ENCODE results near the gene NRF1. TPM values are rescaled to one million over a fixed set of nuclear protein-coding genes. Genes with fewer than 3 reads are reported as not detected.

The NRF1 gene
- total and polyA plus RNA-seq, 2 of the 8 experiments (the other 6 are each of a cell fraction or from before 2014, with no cell fraction given): 18.2 to 21.4 TPM

DNA sequence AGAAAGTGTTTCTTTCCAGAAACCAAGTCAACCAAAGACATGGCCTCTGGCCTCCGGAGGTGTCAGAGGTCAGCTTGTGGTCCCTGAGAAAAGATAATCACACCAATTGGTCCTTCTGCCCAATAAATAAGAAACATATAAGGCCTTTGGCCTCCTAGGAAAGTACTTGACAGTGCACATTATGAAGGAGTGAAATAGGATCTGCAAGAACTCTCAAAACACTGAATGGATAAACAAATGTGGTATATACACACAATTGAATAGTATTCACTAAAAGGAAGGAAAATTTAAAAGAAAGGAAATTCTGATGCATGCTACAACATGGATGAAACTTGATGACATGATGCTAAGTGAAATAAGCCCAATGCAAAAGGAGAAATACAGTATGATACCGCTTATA lies 35.4 kb upstream of the NRF1 start:
- H3K9me3 ChIP-seq (ENCODE audit: insufficient read depth in 2 of 2, low read depth in 1 of 2, low read length in 1 of 2): peaks cover 3 to 11% of the 10 kb centered on the region in 2 experiments; a peak in 1 of 4 replicates
- no peak for TF ChIP-seq RXRA (IDR thresholded peaks at IDR 0.05; ENCODE audit: insufficient read depth, low read depth, low read length)

More for the DNA sequence above, 35.4 kb upstream of the NRF1 start:
- Histone ChIP-seq H2BK120ac (replicated peaks; ENCODE audit: low read depth, low read length) (no peak overlapping the region), H3K4ac (replicated peaks; ENCODE audit: insufficient read length, low read depth, low read length) (no peak overlapping the region), H4K20me1 (replicated peaks in 1 of 2; ENCODE audit: control insufficient read depth in 1 of 2, insufficient read depth in 2 of 2, low read length in 2 of 2) (no peaks in the 10 kb centered on the region), H3K4me1 (replicated peaks in 1 of 4; ENCODE audit: control insufficient read depth in 3 of 4, insufficient read depth in 4 of 4, low read length in 3 of 4) (no peaks in the 10 kb centered on the region), H3K79me1 (ENCODE audit: low read depth, low read length) (no peaks in the 10 kb centered on the region), H3K9ac (replicated peaks in 1 of 4; ENCODE audit: extremely low read depth in 1 of 4, low read depth in 3 of 4, low read length in 3 of 4) (no peak overlapping the region), H3K56ac (replicated peaks; ENCODE audit: insufficient read length, low read depth, low read length) (no peak overlapping the region), H2BK5ac (ENCODE audit: low read depth, low read length) (no peak overlapping the region), H3K79me2 (ENCODE audit: control insufficient read depth in 1 of 2, insufficient read depth in 2 of 2, low read length in 2 of 2) (no peaks in the 10 kb centered on the region), H3K18ac (ENCODE audit: extremely low read depth, low read length) (no peak overlapping the region), H3K4me3 (ENCODE audit: extremely low read depth in 1 of 4, insufficient read depth in 2 of 4, low read depth in 3 of 4, low read length in 4 of 4) (no peak overlapping the region), H2BK15ac (ENCODE audit: low read length) (no peak overlapping the region), H3K27ac (ENCODE audit: low read depth, low read length) (no peak overlapping the region), H2BK12ac (ENCODE audit: low read depth, low read length) (no peak overlapping the region), H3K27me3 (replicated peaks in 1 of 4; ENCODE audit: control insufficient read depth in 3 of 4, extremely low read depth in 1 of 4, insufficient read depth in 3 of 4, low read length in 3 of 4) (no peaks in the 10 kb centered on the region), H3K36me3 (ENCODE audit: control insufficient read depth in 2 of 4, insufficient read depth in 4 of 4, low read length in 3 of 4) (no peaks in the 10 kb centered on the region), H3K4me2 (ENCODE audit: insufficient read depth in 1 of 2, low read depth in 2 of 2, low read length in 2 of 2) (no peak overlapping the region), H4K8ac (ENCODE audit: extremely low read depth, insufficient read depth, low read length) (no peak overlapping the region), H2AFZ (ENCODE audit: low read length) (no peak overlapping the region), H3K14ac (ENCODE audit: insufficient read length) (no peak overlapping the region), H2AK5ac (ENCODE audit: low read depth, low read length) (no peak overlapping the region), H2BK20ac (ENCODE audit: low read length) (no peak overlapping the region), H4K5ac (ENCODE audit: insufficient read length, low read depth, low read length) (no peak overlapping the region), H3K23ac (ENCODE audit: insufficient read length) (no peak overlapping the region), H4K91ac (replicated peaks; ENCODE audit: insufficient read length, low read length) (no peak overlapping the region), H3K23me2 (ENCODE audit: low read depth, low read length) (no peaks in the 10 kb centered on the region)
- DNase-seq (ENCODE audit: low read depth in 1 of 2, low spot score in 2 of 2) (no peak), FAIRE-seq (no peak)
- 96% methylated on average over 2 of the region's 2 CpGs; no CpG with 5 or more reads in 1 of the 2 experiments for WGBS, 2 experiments (ENCODE audit: extremely low coverage in 1 of 2, insufficient coverage in 1 of 2, insufficient read length in 1 of 2, insufficient replicate concordance in 2 of 2, low coverage in 1 of 2, low lambda C conversion rate in 2 of 2, missing lambda C conversion rate in 1 of 2)
- ChIA-PET POLR2A (ENCODE audit: partially characterized antibody) (interaction anchor here (0.5 kb wide), 1 partner anchor 13 kb away, joined by 3 read pairs; no protein-coding TSS in a partner anchor), CTCF (ENCODE audit: partially characterized antibody) (no interaction called here)
